Gastrocnemius medialis (tissue), 4 donors: Measurements from ENCODE around the gene KRT2. TPM values are rescaled to one million over a fixed set of nuclear protein-coding genes. Genes with fewer than 3 reads are reported as not detected.
A peak's percentile ranks its signal among the peaks of the same experiment; 100 is the strongest.

Experiments
- ATAC-seq, 2 donors: fragments of 150-250 bp; one replicate each; pipeline ENCODE4 v1.9.1; 2016
- DNase-seq, 2 donors: peaks; one replicate each; pipeline ENCODE4 v3.0.0-alpha.2; 2019
- H3K27ac ChIP-seq, 4 donors: fragments of 200-600 bp; sonication (generic); 1 replicate in 1 of 4; 2 replicates in 3 of 4; pipeline ENCODE4 v1.5.1; 2016 to 2018; ENCODE audit warnings: mild to moderate bottlenecking in 2 of 4, moderate library complexity in 1 of 4
- H3K27me3 ChIP-seq, 3 donors: fragments of 200-600 bp; sonication (generic) in 2 of 3; 1 replicate in 1 of 3; 2 replicates in 2 of 3; pipeline versions ENCODE4 v1.5.1 to v1.6.0; 2016 to 2019; ENCODE audit warnings: mild to moderate bottlenecking in 1 of 3, moderate library complexity in 1 of 3
- H3K36me3 ChIP-seq, 2 donors: fragments of 200-600 bp; sonication (generic) in 1 of 2; one replicate each; pipeline ENCODE4 v1.5.1; 2017 to 2018
- H3K4me1 ChIP-seq, 2 donors: fragments of 200-600 bp; sonication (generic) in 1 of 2; one replicate each; pipeline ENCODE4 v1.5.1; 2016 to 2017; ENCODE audit warnings: mild to moderate bottlenecking in 2 of 2
- H3K4me3 ChIP-seq, 4 donors: fragments of 200-600 bp; sonication (generic) in 3 of 4; 1 replicate in 1 of 4; 2 replicates in 3 of 4; pipeline ENCODE4 v1.5.1; 2016 to 2019; ENCODE audit warnings: mild to moderate bottlenecking in 2 of 4
- H3K9me3 ChIP-seq, 3 donors: fragments of 200-600 bp; sonication (generic) in 2 of 3; 1 replicate in 1 of 3; 2 replicates in 2 of 3; pipeline ENCODE4 v1.5.1; 2016 to 2019
- POLR2A ChIP-seq, 2 donors: fragments of 450-650 bp; IDR thresholded peaks; one replicate each; pipeline ENCODE4 v1.6.1; 2017; ENCODE audit warnings: antibody characterized with exemption in 2 of 2, mild to moderate bottlenecking in 2 of 2, moderate library complexity in 2 of 2
- in situ Hi-C, 4 donors: fragments of 200-750 bp; cut with MboI; loops; one replicate each; pipeline versions ENCODE4 v1.15.0 to v1.8.0; 2017; ENCODE audit warnings: low sequenced_read_pairs in 4 of 4
- intact Hi-C: fragments of 100-400 bp; cut with DNase I; formaldehyde crosslinking; loops from one replicate; pipeline ENCODE4 v1.15.1; 2023; ENCODE audit warnings: low total_unique reads
- total RNA-seq, 4 donors: library from RNA; depleted of rRNA; stranded (reverse); fragments of >200 nt; gene quantifications; one replicate each; pipeline versions ENCODE4 v1.1.0 to v1.2.3, GENCODE V29; 2016
- TF ChIP-seq, protein P1 (sequence below), 5 experiments: fragments of 450-650 bp in 3 of 5; fragments of 200-600 bp in 2 of 5; sonication (generic) in 2 of 5; IDR thresholded peaks in 4 of 5; conservative IDR thresholded peaks in 1 of 5; 1 replicate in 4 of 5; 2 replicates in 1 of 5; pipeline ENCODE4 v1.5.1; 2016 to 2019; ENCODE audit warnings: antibody characterized with exemption in 5 of 5, mild to moderate bottlenecking in 3 of 5, moderate library complexity in 3 of 5

Gene KRT2
- total RNA-seq, 4 donors from 2014 or later: not detected

DNA sequence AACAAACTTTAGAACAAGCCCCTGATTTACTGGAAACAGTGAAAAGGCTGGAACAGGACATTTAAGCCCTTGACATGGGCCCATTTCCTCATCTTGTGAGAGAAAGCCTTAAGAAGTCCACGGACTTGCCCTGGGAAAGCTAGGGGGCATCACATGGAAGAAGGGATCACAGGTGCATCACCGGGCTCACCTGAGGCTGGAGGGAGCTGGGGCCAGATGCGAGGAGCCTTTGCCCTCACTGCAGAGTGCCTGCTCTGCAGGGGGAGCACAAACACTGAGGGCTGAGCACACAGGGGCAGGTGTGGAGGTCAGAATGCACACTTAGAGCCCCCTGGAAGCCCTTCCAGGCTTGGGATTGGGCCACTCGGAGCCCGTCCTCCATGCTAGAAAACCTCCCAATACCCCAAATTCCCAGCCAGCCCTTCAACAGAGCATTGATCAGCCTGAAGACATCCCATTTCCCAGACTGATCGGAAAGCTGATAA, 33.4 kb upstream of the KRT2 start:
- Histone ChIP-seq H3K4me3 (no peak overlapping the region), H3K36me3 (no peaks in the 10 kb centered on the region), H3K27ac (no peak overlapping the region), H3K27me3 (peaks cover 12 to 19% (median 15%) of the 10 kb centered on the region in 3 donors), H3K9me3 (no peaks in the 10 kb centered on the region), H3K4me1 (no peaks in the 10 kb centered on the region)
- DNase-seq: no peak
- in situ Hi-C loops (no loop called here), intact Hi-C loops (no loop called here)
- ATAC-seq: no peak
- TF ChIP-seq, protein P1, sequence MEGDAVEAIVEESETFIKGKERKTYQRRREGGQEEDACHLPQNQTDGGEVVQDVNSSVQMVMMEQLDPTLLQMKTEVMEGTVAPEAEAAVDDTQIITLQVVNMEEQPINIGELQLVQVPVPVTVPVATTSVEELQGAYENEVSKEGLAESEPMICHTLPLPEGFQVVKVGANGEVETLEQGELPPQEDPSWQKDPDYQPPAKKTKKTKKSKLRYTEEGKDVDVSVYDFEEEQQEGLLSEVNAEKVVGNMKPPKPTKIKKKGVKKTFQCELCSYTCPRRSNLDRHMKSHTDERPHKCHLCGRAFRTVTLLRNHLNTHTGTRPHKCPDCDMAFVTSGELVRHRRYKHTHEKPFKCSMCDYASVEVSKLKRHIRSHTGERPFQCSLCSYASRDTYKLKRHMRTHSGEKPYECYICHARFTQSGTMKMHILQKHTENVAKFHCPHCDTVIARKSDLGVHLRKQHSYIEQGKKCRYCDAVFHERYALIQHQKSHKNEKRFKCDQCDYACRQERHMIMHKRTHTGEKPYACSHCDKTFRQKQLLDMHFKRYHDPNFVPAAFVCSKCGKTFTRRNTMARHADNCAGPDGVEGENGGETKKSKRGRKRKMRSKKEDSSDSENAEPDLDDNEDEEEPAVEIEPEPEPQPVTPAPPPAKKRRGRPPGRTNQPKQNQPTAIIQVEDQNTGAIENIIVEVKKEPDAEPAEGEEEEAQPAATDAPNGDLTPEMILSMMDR (IDR thresholded peaks at IDR 0.05 in 4 of 5, conservative IDR thresholded peaks at IDR 0.05 in 1 of 5): no peak
- TF ChIP-seq POLR2A (IDR thresholded peaks at IDR 0.05): no peak

DNA sequence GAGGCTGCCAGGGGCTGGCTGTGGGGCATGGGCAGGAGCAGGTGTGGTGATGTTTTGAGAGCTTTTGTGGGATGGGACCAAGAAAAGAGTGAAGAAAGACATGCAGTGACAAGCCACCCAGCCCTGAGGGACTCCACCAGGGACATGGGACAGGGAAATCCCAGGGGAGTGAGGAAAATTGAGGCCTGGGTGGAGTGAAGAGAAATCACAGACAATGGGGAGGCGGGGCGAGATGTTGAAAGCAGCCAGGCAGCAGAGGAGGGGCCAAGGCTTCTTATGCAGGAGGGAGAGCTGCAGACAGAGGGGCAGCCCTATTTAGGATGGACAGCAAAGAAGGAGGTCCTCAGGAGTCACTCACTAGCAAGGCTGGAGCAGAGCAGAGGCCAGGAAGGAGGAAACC, 32.4 kb upstream of the KRT2 start:
- Histone ChIP-seq H3K9me3 (no peaks in the 10 kb centered on the region), H3K4me1 (no peaks in the 10 kb centered on the region), H3K36me3 (no peaks in the 10 kb centered on the region), H3K27ac (no peak overlapping the region), H3K4me3 (no peak overlapping the region), H3K27me3 (peaks cover 4 to 11% (median 5%) of the 10 kb centered on the region in 3 donors)
- in situ Hi-C loops: no loop called here
- intact Hi-C loops: no loop called here
- DNase-seq (no peak), ATAC-seq (no peak)
- no peak for TF ChIP-seq POLR2A (IDR thresholded peaks at IDR 0.05)
- TF ChIP-seq, protein P1 (IDR thresholded peaks at IDR 0.05 in 4 of 5, conservative IDR thresholded peaks at IDR 0.05 in 1 of 5): no peak

DNA sequence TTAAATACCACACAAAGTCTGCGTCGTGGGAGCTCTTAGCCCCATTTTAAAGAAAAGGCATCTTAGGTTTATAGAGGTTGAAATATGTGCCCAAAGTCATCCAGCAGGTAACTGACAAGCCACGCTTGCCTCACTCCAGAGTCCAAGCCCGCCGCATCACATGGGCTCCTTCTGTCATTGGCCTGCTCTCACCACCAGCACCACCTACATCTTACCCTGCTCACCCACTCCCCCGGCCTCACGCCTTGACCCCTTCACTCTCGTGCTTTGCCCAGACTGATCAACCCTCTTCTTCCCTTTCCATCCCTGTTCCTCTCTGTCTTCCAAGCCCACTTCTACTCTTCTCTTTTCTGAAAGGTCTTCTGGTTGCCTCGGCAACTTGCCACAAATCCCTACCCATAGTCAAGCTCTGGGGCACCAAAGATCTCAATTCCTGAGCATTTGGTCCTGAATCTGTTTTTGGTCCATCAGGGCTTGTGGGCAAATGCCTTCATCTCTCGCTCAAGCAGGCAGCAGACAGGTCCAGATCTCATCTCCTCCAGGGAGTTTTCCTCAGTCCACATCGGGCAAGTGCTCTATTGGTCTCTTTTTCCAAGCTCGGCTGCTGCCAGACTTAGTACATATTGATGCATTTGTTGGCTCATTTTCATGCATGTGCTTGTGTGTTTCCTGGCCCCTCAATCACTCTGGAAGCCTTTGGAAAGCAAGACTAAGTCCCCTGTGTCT, 31.7 kb upstream of the KRT2 start:
- intact Hi-C loops (no loop called here), in situ Hi-C loops (no loop called here)
- Histone ChIP-seq H3K4me1 (no peaks in the 10 kb centered on the region), H3K36me3 (no peaks in the 10 kb centered on the region), H3K9me3 (no peaks in the 10 kb centered on the region), H3K4me3 (no peak overlapping the region), H3K27ac (no peak overlapping the region), H3K27me3 (peaks cover 4 to 11% (median 5%) of the 10 kb centered on the region in 3 donors)
- ATAC-seq (no peak), DNase-seq (no peak)
- TF ChIP-seq, protein P1 (IDR thresholded peaks at IDR 0.05 in 4 of 5, conservative IDR thresholded peaks at IDR 0.05 in 1 of 5): no peak
- TF ChIP-seq POLR2A (IDR thresholded peaks at IDR 0.05): no peak

DNA sequence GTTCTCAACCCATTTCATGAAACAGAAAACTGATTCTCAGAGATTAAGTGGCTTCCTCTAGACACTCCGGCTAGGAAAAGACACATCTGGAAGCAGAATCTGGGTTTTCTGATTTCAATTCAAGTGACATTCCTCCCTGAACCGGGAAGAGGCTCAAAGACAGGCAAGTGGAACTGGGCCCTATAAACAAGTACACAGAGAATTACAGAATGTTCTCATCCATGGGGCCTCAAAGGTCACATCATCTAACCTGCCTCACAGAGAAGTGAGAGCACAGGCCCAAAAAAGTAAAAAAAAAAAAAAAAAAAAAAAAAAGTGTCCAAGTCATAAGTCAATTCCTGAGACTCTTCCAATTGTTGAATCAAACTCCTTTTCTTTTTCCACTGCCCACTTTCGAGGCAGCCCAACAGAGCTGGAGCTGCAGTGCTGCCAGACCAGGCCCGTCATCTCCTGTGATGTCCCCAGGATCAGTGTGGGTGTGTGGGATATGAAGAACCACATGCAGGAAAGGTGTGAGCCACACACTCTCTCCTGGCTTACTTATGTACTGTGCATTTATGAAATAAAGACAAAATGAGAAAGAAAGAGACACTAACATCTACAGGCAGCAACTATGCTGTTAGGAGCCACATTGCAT, 31.0 kb upstream of the KRT2 start:
- in situ Hi-C loops (no loop called here), intact Hi-C loops (no loop called here)
- H3K4me1 ChIP-seq: no peaks in the 10 kb centered on the region
- TF ChIP-seq, protein P1 (IDR thresholded peaks at IDR 0.05 in 4 of 5, conservative IDR thresholded peaks at IDR 0.05 in 1 of 5): no peak
- TF ChIP-seq POLR2A (IDR thresholded peaks at IDR 0.05): no peak
- DNase-seq (peak in 1 of 2 donors; percentile 30), ATAC-seq (peak; percentile 58 to 67)
- H3K27ac ChIP-seq: no peak overlapping the region
- H3K4me3 ChIP-seq: no peak overlapping the region
- H3K27me3 ChIP-seq: peaks cover under 1 to 9% (median 4%) of the 10 kb centered on the region in 3 donors
- H3K36me3 ChIP-seq: no peaks in the 10 kb centered on the region
- no peaks in the 10 kb centered on the region for H3K9me3 ChIP-seq
